Renal pelvis (tissue), 4 donors: ENCODE measurements around the gene ADAP1. TPM values are rescaled to one million over a fixed set of nuclear protein-coding genes. Genes with fewer than 3 reads are reported as not detected.

Experiments used
- DNase-seq: peaks from one replicate; pipeline ENCODE4 v3.0.0-alpha.2; 2013
- polyA plus RNA-seq, 3 donors: library from polyadenylated mRNA; unstranded; fragments of 120-200 nt; gene quantifications; one replicate each; pipeline ENCODE4 v1.2.1, GENCODE V29; 2013; ENCODE audit not compliant: insufficient read length in 3 of 3

ADAP1 gene
- polyA plus RNA-seq, 3 donors = 13.6 to 22.9 (median 17.3) TPM

DNA sequence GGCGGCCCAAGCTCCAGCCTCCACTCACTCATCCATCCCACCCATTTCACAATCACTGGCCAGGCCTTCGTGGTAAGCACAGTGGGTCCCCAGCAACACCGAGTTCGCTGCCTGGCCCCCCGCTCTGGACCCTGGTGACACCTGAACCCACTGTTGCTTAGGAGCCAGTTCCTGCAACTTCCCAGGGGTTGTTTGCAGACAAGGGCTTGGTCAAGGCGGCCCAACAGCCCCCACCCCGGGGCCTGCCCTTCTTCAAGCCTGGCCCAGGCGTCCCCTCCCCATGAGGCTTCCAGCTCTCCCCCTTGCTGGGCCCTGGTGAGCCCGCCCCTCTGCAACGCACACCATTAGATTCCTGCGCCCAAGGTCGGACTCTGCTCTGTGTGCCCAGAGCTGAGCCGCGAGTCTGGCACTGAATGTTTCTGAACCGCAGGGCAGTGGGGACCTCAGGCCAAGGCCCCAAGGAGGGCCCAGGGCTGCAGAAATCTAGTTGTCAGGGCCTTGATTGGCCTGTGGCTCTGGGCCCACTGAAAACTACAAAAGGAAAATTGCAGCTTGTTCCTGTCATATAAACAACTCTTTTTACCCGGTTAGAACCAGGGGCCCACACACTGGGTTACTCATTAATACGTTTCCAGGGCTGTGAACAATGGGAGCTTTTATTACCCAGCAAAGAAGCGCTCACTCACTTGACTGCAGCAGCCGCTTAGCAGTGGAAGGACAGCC lies 23.0 kb upstream of the ADAP1 start:
- peak; percentile 87 for DNase-seq

DNA sequence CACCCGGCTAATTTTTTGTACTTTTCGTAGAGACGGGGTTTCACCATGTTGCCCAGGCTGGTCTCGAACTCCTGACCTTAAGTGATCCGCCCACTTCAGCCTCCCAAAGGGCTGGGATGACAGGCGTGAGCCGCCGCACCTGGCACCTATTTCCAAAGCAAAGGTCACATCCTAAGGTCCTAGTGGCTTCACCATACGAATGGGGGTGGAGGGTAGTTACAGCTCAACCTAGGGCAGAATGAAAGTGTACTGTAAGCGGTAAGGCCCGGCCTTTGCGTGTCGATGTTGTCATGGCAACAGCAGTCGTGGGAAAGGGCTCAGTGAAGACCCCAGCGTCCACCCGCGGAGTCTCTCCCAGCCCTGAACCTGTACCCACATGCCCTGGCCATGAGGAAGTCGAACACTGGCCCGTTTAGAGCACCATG lies 22.4 kb upstream of the ADAP1 start:
- DNase-seq = no peak

DNA sequence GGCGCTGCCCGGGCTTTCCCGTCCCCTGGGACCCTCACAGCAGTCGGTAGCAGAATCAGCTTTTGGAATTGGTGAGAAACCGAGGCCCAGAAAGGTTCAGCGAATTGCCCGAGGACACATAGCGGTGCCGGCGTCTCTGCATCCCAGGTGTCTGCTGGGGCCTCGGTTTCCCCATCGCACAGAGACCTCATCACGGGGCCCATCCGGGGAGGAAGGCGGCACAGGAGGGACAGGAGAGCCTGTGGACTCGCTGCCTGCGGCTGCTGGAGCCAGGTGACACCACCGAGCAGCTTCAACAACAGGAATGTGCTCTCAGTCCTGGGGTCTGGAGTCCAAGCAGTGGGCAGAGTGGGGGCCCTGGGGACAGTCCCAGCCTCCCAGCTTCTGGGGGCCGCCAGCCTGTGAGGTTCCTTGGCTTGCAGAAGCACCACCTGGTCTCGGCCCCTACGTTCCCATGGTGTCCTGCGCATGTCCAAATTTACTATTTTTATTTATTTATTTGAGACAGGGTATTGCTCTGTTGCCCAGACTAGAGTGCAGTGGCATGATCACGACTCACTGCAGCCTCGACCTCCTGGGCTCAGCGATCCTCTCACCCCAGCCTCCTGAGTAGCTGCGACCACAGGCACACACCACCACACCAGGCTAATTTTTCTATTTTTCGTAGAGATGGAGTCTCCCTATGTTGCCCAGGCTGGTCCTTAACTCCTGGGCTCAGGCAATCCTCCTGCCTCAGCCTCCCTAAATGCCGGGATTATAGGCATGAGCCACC lies 21.4 kb upstream of the ADAP1 start:
- no peak for DNase-seq

DNA sequence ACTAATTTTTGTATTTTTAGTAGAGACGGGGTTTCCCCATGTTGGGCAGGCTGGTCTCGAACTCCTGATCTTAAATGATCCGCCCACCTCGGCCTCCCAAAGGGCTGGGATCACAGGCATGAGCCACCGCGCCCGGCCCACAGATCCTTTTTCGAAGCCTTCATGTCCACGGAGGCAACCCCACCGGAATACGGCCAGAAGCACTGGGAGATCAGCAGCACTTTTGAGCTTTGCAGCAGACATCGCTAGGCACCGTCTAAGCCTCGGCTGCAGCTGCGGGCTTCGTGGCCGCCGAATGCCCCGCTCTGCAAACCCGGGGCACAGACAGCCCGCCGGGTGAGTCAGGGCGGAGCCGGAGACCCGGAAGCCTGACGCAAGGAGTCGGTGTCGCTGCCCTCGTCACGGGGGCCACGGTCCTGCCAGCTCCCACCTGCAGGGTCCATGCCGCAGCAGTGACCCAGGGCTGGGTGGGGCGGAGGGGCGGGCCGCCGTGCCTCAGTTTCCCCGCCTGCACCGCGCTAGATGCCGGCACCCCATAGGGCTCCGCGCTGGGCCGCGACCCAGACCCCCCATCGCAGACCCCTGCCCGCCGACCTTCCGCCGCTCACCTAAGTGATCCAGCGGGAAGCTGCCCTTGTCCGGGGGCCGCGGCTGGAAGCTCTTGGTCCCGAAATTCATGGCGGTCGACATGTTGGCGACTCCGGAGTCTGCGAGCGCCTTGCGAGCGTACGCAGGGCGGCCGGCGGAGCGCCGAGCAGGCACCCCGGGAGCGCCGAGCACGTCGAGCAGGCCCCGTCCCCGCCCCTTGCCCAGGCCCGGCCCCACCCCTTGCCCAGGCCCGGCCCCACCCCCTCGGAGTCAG lies 20.6 kb upstream of the ADAP1 start, which contains the start of gene COX19:
Gene COX19 (minus strand): TSS at position 730 of the 862 bp plus-strand sequence. CDS start 40 bp downstream, at position 690.
- DNase-seq = peak; percentile 85

DNA sequence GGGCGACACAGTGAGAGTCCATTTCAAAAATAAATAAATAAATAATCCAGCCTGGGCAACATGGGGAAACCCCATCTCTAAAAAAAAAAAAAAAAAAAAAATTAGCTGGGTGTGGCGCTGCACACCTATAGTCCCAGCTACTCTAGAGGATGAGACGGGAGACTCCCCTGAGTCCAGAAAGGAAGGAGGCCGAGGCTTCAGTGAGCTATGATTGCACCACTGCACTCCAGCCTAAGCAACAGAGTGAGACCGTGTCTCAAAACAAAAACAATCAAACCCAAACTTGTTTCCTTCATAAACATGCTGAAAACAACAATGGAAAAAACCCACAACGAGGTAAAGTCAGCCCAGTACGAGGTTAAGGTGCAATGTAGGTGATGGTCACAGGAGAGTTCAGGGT lies 19.7 kb upstream of the ADAP1 start:
- DNase-seq = no peak

DNA sequence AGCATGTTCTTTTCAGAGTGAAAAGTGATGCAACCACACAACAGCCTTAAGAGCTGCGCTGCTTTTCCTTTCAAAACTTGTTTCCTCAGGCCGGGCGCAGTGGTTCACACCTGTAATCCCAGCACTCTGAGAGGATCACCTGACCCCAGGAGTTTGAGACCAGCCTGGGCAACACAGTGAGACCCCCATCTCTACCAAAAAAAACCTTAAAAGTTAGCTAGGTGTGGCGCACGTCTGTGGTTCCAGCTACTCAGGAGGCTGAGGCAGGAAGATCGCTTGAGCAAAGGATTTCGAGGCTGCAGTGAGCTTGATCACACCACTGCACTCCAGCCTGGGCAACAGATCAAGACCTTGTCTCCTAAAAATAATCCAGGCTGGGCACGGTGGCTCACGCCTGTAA lies 18.8 kb upstream of the ADAP1 start:
- DNase-seq = no peak

DNA sequence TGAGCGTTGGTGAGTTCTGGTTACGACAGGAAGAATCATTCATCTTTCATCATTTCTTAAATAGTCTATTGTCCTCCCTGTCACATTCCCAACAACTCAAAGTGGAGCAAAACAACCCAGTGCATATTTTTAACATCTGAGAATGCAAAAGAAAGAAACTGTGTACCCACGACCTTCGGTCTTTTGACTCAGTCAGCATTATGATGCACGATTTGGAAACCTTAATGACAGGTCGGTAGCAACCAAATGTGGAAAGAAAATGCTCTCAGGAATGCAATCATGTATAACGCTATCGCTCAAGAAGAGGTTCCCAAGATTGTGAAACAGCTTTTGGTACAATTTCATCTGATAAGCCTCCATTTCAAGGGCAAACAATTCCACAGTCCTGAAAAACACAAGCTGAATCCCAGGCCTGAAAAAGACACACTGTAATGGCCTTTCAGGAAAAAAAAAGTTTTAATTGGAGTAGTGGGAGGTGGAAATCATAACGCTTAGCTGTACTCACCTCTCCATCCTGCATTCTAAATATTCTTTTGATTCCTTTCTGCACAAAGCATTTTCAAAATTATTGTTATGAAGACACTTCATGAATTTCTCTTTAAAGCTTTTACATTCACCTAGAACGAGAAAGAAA lies 18.3 kb upstream of the ADAP1 start:
- no peak for DNase-seq

DNA sequence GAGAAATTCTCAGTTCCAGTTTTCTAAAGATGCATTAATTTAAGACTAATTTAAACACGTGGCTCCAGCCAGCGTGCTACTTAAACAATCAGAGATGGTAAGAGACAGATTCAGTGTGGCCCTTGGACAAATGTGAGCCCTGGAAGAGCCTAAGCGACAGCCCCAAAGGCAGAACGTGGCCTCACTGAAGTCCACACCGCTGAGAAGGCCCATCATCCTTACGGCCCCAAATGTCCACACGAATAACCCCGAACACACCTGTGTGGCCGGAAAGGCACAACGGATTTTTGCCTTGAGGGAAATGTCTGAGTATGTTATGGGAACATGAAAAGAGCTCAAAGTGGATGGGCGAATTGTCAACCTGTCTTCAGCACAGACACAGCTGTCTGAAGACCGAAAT lies 17.6 kb upstream of the ADAP1 start:
- no peak for DNase-seq

DNA sequence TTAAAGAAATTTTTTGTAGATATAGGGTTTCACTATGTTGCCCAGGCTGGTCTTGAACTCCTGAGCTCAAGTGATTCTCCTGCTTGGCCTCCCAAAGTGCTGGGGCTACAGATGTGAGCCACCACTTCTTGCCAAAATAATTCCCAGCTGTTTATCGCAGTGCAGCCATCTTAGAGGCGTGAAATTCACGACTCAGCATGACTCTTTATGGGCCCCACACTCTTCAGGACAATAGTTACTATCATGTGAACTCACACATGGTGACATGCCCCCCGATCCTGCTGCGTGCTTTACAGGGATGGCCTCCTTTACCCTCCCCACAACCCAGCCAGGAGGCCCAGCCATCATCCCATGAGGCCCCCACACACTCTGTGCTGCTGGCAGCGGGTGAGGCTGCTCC lies 16.3 kb upstream of the ADAP1 start:
- DNase-seq = no peak

DNA sequence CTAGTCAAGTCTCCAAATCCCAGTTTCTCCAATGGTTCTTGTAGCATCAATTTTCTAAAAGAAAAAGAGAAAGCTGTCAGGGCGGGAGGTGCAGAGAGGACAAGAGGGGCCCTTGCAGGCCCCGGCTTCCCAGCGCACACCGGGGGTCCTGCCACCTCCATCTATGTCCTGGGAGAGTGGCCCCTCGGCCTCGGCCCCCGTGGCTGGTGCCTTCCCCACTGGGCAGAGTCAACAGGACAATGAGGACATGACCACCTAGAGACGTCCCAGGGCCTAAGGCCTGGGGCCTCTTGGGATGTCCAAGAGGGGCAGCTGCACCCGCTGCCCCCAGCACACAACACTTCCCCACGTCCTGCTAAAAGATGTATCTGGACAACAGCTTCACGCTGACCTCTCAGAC lies 14.9 kb upstream of the ADAP1 start:
- DNase-seq = no peak

DNA sequence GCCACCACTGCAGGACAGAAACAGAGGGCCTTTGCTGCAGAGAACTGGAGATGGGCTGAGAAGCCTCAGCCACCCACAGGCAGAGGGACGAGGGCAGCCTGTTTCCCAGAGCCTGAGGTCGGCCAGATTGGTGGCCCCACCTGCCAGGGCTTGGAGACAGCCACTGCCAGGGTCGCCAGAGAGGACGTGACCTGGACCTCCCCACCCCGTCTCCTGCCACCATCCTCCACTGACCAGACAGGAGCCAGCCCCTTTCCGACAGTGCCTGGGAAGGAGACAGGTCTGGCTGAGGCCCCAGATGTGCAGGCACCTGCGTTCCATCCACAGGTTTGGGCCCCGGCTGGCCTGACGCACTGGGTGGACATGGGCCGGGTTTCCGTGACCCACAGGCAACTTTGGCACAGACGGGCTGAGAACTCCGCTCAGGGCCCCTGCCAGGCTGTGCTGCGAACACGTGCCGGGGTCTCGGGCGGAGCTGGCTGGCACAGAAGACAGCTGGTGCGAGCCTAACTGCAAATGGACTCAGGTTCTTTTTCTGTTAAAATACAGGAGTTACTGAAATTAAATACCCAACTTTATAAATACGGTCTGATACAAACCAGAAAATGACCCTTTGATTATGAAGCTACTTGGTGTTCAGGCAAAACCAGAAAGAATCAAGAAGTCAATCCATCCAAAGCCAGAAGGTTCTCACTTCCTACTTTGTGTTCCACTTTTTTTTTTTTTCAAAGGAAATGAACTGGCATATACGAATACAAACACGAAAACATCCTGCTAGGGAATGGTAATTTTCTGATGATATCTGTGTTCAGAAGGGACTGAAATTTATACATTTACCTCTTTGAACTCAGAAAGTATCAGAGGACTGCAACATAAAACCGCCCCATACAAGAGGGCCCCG lies 14.0 kb upstream of the ADAP1 start:
- no peak for DNase-seq

DNA sequence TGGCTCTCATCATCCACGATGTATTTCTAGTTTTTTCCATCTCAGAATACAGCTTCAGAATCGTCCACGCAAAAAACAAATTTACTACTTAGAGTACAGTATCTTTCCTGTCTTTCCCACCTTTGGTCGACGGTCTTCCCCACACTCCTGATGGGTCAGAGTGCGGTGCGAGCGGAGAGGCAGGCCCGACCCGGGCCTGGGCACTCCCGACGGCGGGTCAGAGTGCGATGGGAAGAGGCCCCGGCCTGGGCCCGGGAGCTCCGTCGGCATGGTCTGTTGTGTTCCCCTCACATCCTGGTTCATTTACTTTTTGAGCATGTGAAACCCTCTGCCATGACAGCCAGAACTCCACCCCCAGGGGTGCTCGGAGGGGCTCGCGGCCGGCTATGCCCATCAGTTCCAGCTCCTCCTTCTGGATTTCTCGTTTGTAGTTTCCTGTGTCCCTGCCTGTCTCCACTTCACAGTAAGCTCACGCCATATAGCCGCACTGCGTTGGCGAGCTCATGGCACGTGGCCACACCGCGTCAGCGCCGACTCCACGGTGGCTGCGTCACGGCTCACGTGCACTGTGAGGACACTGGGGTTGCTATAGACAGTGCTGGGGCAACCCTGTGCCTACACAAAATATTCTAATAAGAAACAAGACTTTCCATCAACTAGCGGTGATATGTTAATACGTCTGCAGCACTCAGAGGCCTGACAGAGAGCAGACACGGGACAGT lies 13.0 kb upstream of the ADAP1 start:
- no peak for DNase-seq

DNA sequence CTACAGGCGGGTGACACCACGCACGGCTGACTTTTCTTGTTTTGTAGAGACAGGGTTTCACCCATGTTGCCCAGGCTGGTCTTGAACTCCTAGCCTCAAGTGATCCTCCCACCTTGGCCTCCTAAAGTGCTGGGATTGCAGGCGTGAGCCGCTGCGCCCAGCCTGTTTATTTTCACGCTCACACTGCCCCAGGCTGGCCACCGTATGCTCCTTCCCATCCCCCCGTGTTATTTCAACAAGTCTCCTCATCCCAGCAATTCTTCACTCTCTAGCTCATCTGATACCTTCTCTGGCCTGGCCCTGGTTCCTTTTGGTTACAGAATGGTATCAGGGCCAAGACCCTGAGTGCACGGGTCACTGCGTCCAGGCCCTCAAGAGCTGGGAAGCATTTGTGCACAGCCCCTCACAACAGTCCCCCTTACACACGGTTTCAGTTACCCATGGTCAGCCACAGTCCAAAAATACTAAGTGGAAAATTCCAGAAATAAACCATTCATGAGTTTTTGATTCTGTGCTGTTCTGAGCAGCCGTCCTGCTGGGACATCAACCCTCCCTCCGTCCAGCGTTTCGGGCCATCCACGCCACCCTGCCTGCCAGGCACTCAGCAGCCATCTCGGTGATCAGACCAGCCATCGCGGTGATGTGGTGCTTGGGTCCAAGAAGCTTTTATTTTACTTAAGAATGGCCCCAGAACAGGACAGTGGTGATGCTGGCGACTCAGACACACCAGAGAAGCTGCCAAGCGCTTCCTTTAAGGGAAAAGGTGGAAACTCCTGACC lies 12.0 kb upstream of the ADAP1 start:
- DNase-seq = no peak

DNA sequence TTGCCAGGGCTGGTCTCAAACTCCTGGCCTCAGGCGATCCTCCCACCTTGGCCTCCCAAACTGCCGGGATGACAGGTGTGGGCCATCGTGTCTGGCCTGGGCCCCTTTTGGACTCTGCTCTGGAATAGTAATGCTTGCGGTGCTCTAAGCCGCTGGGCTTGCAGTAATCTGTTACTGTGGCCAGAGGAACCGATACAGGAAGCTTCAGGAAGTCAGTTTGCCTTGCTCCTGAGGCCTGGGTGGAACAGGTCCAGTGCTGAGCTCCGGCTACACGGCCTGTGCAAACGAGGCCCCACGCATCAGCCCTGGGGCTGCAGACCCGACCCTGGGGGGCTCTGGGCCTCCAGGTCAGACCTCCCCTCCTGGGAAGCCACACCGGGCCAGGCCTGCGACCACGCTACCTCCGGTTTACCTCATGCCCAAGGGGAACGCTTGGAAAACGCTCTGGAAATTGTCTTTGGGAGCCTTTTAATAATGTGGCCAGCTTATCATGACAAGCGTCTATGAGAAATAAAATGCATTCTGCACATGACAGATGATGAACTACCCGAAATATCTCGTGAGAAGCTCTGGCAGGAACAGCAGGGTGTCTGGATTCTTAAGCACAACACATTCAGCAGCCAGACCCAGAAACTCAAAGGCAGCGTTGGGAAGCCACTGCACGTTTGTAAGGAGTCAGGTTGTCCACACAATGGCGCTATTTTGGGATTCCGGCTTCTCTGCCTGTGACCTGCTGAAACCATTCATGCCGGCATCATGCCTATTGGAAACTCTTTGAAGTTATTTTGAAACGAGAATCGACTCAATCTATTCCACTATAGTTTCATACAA lies 10.1 kb upstream of the ADAP1 start:
- no peak for DNase-seq

DNA sequence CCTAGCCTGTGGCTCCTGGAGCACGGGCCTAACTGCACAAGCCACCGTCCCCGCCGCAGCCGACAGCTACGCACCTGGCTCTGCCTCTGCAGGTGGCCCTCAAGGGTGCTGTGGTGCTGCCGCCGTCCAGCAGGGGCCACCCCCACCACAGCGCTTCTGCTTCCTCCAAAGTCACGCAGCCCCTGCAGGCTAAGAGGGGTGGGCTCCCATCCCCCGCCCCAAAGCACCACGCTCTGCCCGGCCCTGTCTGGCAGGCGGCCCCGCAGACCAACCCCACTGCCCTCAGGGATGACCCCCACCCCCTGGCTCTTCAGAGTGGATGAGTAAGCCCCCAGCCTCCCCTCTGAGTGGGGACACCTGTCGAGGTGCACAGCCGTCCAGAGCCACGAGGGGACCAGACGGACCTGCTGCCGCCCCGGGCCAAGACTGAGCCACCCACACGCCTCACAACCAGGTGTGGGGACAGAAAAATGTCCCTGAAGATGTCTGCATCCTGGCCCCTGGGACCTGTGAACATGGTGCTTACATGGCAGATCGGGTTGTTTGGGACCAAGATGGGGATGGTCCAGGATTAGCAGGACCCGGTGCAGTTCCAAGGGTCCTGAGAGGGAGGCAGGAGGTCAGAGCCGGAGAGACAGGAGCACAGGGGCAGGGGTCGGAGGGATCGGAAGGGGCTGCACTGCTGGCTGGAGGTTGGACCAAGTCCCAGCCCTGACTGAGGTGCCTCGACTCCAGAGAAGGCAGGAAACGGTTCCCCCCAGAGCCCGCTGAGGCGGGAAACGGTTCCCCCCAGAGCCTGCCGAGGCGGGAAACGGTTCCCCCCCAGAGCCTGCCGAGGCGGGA lies 9.0 kb upstream of the ADAP1 start:
- no peak for DNase-seq

DNA sequence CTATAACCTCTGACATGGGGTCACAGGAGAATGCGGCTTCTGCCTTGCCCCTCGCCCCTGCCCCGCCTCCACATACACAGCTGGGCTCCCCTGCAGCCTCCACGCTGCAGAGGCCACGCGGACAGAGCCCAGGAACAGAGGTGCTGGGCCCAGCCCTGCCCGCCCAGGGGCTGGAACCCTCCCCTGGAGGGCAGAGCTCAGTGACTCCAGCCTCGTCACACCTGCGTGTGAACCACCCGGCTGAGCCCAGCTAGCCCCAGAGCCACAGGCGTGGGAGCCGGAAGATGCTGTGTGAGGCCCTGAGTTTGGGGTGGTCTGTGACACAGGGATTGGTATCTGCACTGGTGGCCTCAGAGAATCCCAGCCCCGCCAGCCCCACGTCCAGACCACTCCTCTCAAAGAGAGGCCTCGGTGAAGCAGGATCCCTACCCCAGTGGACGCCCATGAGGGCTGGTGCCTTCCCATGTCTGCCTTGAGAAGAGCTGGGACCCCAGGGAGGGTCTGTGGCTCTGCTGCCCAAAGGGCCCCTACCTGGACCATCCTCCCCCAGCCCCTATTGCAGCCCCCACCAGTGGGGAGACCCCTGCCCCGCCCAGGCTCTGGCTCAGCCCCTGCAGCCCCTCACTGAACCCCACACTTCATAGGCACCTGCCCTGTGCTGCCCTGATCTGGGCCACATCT lies 8.1 kb upstream of the ADAP1 start:
- DNase-seq = no peak
